Non-pigmented ciliary epithelial cell (primary cell): ENCODE results near the gene MPC1L.

Source experiments
- DNase-seq: peaks from one replicate; pipeline ENCODE4 v3.0.0-alpha.2; 2010; ENCODE audit warnings: low read depth

MPC1L gene

DNA sequence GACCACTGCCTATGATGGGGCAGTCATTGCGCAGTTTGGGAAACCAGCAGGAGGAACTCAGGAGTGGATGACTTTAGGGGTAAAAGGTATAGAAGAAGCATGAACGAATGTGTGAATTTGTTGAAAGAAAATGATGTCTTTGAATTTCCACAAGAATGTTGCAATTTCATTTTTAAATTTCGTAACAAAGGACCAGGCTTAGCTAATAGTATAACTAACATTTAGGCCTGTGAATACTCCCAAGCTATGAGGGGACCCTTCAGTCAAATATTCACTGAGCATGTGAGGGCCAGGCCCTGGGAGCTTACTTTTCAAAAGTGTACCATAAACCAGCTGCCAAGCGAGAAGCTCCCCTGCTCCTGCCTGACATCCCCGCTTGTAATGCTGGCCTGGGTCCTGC lies 5.3 kb downstream of the MPC1L start:
- no peak for DNase-seq

DNA sequence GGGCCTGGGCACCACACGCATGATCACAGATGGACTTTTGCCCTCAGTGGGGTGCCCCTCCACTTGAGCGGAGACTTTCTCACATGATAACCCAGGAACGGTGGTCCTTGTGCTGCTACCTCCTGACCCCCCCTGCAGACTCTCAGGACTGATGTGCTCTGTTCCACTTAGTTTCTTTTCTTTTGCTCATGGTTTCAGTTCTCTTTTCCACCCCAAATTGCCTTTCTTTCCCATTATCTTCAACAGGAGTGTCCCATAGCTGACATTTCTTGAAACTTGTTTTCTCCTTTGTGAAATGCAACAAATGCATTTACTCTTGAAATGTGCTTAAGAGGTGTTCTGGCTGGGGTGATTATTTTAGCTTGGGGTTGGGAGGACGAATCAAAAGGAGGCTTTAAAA lies 9.0 kb downstream of the MPC1L start:
- DNase-seq = no peak

DNA sequence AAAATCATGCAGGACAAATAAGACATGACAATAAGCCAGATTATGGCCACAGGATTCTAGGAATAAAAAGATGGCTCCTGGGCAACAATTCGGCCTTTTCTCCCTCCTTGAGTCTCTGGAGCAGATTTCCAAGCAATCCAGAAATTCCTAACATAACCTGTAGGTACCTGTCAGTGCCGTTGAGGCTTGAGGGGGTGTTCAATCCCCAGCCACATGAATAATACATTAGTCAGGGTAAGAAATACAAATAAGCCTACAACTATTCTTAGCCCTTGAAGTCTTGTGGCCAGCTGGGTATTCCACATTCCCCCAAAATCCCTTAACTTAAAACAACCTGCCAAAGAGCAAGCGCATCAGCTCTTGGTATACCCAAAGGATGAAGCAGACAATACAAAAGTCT lies 14.5 kb downstream of the MPC1L start:
- no peak for DNase-seq

- no peak for DNase-seq
Observed at GRCh38 chrX:40644176-40644575, 20.9 kb downstream of the MPC1L start.

GRCh38 chrX:40644821-40645358 lies 21.7 kb downstream of the MPC1L start:
- DNase-seq = no peak

DNA sequence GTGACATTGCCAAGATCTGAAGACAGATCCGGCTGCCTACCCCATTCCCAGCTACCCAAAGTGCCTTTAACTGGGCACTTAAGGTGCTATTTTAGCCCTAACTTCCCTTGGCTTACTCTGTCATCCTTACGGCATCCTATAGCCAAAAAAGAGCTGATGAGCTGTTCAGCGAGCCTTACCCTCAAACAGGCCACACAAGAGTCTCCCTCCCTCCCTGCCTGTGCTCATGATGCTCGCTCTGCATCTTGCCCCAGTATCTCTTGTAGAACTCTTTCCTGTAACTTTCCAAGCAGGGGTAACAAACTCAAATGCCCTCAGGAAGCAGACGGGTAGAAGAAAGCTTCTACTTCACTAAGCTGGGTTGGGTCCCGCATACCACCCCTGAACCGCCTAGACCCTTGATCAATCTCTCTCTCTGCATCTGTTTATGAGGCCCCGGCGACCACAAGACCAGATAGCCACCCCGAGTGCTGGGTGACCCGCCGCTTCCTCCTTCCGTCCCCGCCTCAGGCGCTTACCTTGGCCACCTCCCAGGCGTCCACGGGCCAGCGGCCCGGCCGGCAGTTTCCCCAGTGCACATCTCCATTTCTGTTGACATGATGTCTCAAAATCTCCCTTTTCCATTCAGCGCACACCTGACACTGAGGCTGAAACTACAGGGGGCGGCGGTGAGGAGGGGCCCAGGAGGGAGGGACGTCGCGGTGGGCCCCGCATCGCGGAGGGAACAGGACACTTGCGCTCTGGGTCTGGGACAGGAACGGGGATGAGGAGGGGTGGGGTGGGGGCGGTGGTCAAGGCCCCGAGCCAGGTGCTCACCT lies 23.5 kb downstream of the MPC1L start:
- no peak for DNase-seq

DNA sequence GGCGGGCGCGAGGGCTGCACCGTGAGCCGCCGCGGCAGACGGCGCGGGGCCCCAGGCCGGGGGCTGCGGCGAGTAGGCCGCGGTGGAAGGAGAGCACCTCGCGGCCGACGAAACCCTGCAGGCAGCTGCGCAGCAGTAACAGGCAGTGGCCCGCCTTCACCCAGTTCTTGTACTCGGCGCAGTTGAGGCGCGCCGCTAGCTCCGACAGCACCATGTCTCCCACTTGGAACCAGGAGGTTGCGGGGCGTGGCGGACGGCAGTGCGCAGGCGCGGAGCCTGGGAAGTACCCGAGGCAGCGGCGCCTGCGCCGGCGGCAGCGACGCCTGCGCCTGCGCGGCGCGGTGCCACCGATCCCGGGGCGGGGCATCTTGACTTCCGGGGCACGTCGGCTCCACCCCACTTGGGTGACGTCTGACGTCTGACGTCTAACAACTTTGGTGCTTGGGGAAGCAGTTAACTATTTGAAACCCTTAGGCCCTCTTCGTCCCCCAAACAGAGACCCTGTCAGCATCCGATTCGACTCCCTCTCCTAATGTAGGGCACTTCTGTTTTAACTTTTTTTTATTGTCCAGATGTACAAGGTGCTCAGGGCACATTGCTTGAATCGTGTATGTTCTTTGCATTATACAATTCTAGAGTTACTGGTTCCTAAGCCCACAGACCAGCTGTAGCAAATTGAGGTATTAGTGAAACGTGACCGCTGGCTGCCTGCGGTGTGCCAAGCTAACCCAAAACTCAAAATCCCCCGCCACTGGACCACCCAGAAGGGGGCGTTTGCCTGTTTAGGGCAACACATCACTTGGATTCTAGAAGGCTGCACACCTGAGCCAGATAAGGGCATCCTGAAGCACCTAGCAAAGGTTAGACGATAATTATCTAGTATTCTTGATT lies 24.3 kb downstream of the MPC1L start, which contains the start of gene CXorf38:
TSS of gene CXorf38 (minus strand) at position 255 of the 891 bp plus-strand sequence. CDS start at position 214, 41 bp downstream.
- no peak for DNase-seq

GRCh38 chrX:40651620-40652223 lies 28.5 kb downstream of the MPC1L start:
- DNase-seq = no peak

- no peak for DNase-seq
Observed at GRCh38 chrX:40652664-40653063, 29.4 kb downstream of the MPC1L start.

GRCh38 chrX:40653535-40653934 lies 30.3 kb downstream of the MPC1L start:
- DNase-seq = no peak

DNA sequence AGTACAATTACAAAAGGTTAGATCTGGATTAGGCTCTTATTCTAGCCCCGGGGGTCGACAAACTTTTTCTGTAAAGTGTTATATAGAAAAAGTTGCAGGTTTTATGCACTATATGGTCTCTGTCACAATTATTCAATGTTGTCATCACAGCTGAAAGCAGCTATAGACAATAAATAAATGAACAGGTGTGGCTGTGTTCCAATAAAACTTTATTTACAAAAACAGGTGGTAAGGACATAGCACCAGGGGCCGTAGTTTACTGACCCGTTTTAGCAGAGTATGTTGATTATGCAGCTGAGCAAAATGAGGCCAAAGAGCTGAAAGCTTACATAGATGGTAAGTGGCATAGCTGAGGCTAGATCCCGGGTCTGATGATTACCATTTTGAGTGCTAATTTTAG lies 37.2 kb downstream of the MPC1L start:
- no peak for DNase-seq

DNA sequence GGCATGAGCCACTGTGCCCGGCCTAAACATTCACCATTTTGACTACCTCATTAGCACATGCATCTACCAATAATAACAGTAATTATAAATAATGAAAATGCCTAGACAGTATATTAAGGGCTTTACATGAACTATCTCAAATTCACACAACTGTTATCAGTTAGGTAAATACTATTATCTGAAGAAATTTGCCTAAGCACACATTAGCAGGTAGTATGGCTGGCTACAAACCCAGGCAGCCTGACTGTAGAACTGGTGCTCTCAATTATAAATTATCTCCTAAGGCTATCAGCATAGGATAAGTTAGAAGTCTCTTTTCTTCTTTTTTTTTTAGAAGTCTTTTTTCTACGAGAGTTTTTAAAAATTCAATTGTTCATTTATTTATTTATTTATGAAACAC lies 38.3 kb downstream of the MPC1L start:
- DNase-seq = no peak

DNA sequence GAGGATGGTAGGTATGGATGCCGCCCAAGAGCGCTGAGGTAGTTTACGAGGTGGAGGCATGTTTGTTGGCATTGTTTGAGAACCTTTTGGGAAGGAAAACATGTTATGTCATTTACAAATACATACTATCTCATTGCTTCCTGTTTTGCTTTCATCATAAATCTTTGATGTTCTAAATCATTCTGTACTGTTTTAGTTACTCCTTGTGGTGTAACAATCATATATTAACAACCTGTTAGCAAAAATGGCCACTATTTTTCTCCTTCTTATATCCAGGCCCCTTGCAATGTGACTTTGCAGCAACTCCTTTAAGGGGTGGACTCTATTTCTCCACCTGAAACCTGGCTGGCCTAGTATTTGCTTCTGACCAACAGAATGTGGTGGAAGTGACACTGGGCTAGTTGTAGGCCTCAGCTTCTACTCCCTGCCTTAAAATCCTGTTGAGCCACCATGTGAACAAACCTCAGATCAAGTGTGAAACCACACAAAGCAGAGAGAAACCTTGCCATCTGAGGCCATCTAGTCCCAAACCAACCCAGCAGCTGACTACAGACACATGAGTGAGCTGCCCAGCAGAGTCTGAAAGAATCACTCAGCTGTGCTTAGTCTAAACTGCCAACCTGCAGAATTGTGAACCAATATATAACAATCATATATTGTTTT lies 40.0 kb downstream of the MPC1L start:
- no peak for DNase-seq

DNA sequence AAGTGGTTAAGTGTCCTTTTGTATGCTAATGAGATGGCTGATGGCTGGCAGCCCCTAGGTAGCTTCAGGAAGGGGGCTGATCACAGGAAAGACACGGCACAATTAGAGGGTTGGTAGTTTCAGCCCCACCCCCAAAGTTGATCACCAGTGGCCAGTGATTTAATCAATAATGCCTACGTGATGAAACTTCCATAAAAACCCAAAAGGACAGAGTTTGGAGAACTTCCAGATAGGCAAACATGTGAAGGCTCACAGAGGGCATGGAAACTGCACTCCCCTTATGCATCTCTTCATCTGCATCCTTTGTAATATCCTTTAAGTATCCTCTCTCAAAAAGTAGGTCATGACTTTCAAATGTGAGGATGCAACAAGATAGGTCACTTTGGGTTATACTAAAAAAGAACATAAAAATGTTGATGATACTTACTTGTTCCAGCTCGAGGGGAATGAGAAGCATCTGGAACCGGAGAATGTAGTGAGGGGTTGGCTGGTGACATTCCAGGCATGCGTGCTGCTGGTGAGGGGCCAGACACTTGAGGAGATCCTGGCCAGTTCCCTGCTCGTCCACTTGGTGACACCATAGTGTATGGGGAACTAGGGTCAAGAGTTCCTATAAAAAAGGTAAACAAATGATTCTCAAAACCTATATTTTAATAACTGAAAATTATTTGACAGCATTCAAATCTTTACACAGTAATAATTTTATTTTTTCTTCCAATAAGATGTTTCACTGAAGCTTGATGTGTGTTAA lies 40.8 kb downstream of the MPC1L start:
- no peak for DNase-seq

DNA sequence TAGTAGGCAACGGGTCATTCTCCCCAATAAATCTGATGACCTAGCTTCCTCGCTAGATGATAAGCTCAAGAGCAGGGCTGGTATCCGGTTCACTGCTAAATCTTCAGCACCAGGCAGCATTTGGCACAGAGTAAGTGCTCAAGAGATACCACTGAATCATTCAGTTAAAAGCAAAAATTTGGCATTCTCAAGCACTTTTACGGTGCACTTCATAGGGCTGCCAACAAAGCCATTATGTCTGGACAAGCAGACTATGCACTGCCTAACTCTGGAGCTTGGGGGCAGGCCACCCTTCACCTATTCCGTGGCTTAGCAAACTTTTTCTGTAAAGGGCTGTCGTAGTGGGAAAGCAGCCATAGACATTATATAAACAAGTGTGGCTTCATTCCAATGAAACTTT lies 47.9 kb downstream of the MPC1L start:
- no peak for DNase-seq
